Chondrocyte (in vitro differentiated cells): ENCODE results near the gene PAPOLB. TPM values are rescaled to one million over a fixed set of nuclear protein-coding genes. Genes with fewer than 3 reads are reported as not detected.

Source experiments
- DNase-seq: peaks from one replicate; pipeline ENCODE4 v3.0.0; 2021; ENCODE audit warnings: mixed read lengths, low spot score
- H3K27ac Mint-ChIP-seq: one replicate; pipeline ENCODE4 v1.8.0; 2021; ENCODE audit warnings: mild to moderate bottlenecking, moderate library complexity, mixed read lengths; ENCODE audit not compliant: unreplicated experiment
- H3K27me3 Mint-ChIP-seq: 2 replicates; pipeline ENCODE4 v1.8.0; 2021; ENCODE audit warnings: low read depth, mixed read lengths
- H3K36me3 Mint-ChIP-seq: 2 replicates; pipeline ENCODE4 v1.8.0; 2021; ENCODE audit warnings: low read depth, mixed read lengths
- H3K4me1 Mint-ChIP-seq: 2 replicates; pipeline ENCODE4 v1.8.0; 2021; ENCODE audit warnings: low read depth, mild to moderate bottlenecking, mixed read lengths
- H3K4me3 Mint-ChIP-seq: one replicate; pipeline ENCODE4 v1.8.0; 2021; ENCODE audit warnings: mild to moderate bottlenecking, moderate library complexity, mixed read lengths; ENCODE audit not compliant: unreplicated experiment
- H3K9me3 Mint-ChIP-seq: 2 replicates; pipeline ENCODE4 v1.8.0; 2021; ENCODE audit warnings: low read depth, mixed read lengths
- total RNA-seq: library from RNA; stranded (reverse); gene quantifications from 3 replicates; pipeline ENCODE4 v1.2.1, GENCODE V29; 2021
- TF ChIP-seq, protein P1 (sequence below): fragments of 200-600 bp; sonication (generic); IDR thresholded peaks from 2 replicates; pipeline ENCODE4 v1.5.0; 2021; ENCODE audit warnings: antibody characterized with exemption, mild to moderate bottlenecking, moderate library complexity

Gene PAPOLB
- total RNA-seq, 1 donor from 2014 or later, result 0.05 TPM

DNA sequence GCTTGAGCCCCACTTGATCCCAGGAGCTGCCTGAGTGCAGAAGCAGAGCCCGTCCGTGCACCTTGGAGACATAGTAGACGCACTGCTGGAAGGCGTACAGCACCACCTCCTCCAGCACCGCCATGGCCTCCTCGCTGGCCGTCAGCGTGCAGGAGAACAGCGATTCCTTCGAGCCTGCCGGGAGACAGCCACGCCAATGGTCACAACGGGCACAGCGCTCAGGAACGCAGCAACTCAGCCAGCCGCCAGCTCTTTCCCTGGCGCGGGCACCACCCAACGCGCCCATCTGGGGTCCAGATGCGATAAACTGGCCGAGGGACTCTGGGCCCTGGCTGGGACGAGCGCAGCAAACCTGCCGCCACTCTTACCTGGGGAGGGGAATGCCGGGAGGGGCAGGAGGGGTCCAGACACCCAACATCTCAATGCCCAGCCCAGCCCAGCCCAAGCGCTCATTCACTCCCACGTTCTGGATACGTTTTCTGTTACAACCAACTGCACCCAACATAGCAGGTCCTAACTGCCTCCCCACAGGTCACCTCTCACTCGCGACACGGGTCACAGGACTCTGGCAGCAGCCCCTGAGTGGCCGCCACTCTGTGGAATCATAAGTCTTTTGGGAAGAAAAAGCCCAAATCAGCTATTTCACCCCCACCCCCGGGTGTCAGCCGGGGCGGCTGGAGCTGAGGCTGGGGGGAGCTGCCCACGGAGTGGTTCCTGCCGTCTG is 44.5 kb downstream of the PAPOLB start:
- Mint-ChIP-seq H3K27ac (no peak overlapping the region), H3K9me3 (peaks cover 13% of the 10 kb centered on the region), H3K27me3 (no peaks in the 10 kb centered on the region), H3K4me3 (no peak overlapping the region), H3K4me1 (peaks cover 4% of the 10 kb centered on the region), H3K36me3 (peaks cover 7% of the 10 kb centered on the region)
- DNase-seq, result no peak
- TF ChIP-seq, protein P1, sequence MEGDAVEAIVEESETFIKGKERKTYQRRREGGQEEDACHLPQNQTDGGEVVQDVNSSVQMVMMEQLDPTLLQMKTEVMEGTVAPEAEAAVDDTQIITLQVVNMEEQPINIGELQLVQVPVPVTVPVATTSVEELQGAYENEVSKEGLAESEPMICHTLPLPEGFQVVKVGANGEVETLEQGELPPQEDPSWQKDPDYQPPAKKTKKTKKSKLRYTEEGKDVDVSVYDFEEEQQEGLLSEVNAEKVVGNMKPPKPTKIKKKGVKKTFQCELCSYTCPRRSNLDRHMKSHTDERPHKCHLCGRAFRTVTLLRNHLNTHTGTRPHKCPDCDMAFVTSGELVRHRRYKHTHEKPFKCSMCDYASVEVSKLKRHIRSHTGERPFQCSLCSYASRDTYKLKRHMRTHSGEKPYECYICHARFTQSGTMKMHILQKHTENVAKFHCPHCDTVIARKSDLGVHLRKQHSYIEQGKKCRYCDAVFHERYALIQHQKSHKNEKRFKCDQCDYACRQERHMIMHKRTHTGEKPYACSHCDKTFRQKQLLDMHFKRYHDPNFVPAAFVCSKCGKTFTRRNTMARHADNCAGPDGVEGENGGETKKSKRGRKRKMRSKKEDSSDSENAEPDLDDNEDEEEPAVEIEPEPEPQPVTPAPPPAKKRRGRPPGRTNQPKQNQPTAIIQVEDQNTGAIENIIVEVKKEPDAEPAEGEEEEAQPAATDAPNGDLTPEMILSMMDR, result no peak

DNA sequence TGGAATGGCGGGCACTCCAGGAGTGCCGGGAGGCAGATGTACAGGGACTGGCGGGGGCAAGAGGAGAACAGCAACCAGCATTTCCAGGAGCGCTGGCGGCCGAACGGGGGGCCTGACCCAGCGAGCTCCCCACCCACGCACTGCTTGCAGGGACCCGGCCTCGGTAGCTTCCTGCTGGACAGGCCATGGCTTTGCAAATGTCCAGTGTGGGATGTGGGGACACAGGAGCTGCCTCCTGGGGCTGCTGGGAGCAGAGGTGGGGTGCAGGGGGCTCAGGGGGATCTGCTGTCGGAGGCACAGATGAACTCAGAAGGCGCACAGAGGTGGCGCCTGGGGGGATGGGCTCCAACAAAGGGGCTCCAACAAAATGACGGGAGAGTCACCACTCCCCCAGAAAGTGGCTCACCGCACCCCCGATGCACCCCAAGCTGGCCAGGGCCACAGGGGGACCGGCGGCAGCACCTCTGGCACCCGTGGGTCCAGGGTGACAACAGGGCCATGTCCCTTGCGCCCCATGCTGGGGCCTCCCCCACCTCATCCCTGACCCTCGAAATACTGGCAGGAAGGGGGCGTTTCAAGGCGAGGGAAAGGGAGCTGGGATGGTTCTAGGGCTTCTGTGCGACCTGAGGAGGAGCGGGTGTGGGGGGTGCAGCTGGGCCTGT is 45.3 kb downstream of the PAPOLB start:
- peaks cover 7% of the 10 kb centered on the region for H3K36me3 Mint-ChIP-seq
- peak; percentile 88 for DNase-seq
- TF ChIP-seq, protein P1, result no peak
- H3K9me3 Mint-ChIP-seq, result peaks cover 13% of the 10 kb centered on the region
- no peak overlapping the region for H3K27ac Mint-ChIP-seq
- H3K27me3 Mint-ChIP-seq, result no peaks in the 10 kb centered on the region
- H3K4me1 Mint-ChIP-seq, result peaks cover 4% of the 10 kb centered on the region
- no peak overlapping the region for H3K4me3 Mint-ChIP-seq

DNA sequence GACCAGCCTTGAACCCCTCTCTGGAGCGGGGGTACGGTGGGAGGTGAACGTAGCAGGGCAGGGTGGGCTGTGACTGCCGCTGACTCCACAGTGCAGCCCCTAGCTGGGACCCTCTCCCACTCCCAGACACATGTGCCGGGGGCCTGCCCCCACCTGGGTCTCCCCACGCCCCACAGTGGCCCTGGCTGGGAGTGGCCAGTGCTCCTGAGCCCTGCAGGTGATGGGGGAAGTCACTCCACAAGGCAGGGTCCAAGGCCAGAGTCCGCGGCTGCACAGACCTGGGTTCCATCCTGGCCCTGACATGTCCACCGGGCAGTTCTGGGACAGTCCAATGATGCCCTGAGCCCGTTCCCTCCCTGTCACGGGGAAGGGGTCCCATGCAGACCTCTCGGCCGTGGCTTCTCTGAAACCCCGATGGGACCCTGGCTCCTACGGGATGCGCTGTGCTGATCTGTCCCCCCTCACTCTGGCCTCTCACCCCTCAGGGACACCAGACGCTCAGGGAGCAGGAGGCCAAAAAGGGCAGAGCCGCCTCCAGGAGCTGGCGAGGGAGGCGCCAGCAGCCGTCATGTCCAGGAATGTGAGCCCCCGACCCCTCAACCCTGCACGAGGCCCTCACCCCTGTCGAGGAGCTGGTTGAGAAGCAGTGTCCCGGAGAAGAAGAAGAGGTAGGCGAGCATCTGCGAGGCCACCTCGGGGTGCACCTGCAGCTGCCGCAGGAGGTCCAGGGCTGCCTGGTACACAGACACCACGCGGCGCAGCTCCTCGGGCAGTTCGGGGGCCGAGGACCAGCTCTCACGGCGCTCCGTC is 46.0 kb downstream of the PAPOLB start:
- no peaks in the 10 kb centered on the region for H3K27me3 Mint-ChIP-seq
- H3K36me3 Mint-ChIP-seq, result peaks cover 7% of the 10 kb centered on the region
- peak; percentile 89 for DNase-seq
- peaks cover 13% of the 10 kb centered on the region for H3K9me3 Mint-ChIP-seq
- no peak overlapping the region for H3K4me3 Mint-ChIP-seq
- H3K4me1 Mint-ChIP-seq, result peaks cover 4% of the 10 kb centered on the region
- no peak overlapping the region for H3K27ac Mint-ChIP-seq
- TF ChIP-seq, protein P1, result no peak

DNA sequence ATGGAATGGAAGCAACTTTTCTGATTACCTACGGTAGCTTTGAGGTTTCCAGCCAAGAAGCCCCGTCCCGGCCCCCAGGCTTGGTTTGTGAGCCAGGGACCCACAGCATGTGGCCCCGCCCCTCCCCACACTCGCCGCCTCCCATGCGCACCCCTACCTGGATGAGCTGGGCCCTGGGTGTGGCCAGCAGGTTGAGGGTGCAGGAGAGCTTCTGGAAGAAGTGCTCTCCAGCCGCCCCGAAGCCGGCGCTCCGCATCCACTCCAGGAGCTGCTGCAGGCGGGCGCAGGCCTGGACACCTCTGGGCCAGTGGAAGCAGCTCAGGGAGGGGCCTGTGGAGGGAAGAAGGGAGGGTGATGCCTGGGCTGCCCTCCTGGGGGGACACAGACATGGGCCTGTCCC is 46.7 kb downstream of the PAPOLB start:
- Mint-ChIP-seq H3K4me3 (no peak overlapping the region), H3K36me3 (peaks cover 7% of the 10 kb centered on the region), H3K27me3 (no peaks in the 10 kb centered on the region), H3K27ac (no peak overlapping the region), H3K4me1 (peaks cover 4% of the 10 kb centered on the region), H3K9me3 (peaks cover 13% of the 10 kb centered on the region)
- DNase-seq, result peak; percentile 87
- TF ChIP-seq, protein P1, result no peak

DNA sequence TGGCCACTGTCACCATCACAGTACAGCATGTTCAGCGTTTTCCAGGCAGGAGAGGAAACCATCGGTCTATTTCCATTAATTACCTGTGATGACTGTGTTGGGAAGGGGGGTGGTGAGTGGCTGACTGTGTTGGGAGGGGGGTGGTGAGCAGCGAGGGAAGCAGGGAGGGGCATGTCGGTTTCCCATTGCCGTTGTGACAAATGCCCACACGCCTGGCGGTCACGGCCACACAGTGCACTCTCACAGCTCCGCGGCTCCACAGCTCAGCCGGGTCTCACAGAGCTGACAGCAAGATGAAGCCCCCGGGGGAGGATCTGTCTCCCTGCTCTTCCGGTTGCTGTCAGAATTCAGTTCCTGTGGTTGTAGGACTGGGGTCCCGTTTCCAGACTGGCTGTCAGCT is 47.4 kb downstream of the PAPOLB start:
- Mint-ChIP-seq H3K27me3 (no peaks in the 10 kb centered on the region), H3K4me1 (no peaks in the 10 kb centered on the region), H3K36me3 (peaks cover 7% of the 10 kb centered on the region), H3K27ac (no peak overlapping the region), H3K9me3 (peaks cover 13% of the 10 kb centered on the region), H3K4me3 (no peak overlapping the region)
- DNase-seq, result peak; percentile 63
- TF ChIP-seq, protein P1, result no peak
